GM21529 (cell line): Measurements from ENCODE around the gene NPAS4.

ENCODE experiments used
- ATAC-seq: cut with Tn5 transposase; IDR thresholded peaks from one replicate; pipeline ENCODE4 v1.9.1; 2021; ENCODE audit not compliant: unreplicated experiment

The NPAS4 gene

DNA sequence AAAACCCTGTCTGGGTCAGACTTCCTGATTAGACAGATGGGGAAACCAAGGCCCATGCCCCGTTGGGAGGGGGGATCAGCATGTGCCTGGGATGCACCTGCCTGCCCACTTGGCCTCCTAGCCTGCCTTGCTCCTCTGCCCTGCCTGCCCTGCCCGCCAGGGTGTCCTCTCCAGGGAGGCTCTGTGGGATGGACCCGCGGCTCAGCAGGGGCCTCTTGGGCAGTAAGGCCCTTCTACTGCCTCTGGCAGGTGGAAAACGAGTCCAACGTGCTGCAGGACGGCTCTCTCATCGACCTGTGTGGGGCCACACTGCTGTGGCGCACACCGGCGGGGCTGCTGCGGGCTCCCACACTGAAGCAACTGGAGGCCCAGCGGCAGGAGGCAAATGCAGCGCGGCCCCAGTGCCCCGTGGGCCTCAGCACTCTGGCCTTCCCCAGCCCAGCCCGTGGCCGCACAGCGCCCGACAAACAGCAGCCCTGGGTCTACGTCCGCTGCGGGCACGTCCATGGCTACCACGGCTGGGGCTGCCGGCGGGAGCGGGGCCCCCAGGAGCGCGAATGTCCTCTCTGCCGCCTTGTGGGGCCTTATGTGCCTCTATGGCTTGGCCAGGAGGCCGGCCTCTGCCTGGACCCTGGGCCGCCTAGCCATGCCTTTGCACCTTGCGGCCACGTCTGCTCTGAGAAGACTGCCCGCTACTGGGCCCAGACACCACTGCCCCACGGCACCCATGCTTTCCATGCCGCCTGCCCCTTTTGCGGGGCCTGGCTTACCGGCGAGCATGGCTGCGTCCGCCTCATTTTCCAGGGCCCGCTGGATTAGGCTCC, 54.7 kb downstream of the NPAS4 start:
- ATAC-seq, result no peak
